ENCODE data around the gene MSL3B.

The MSL3B gene

DNA sequence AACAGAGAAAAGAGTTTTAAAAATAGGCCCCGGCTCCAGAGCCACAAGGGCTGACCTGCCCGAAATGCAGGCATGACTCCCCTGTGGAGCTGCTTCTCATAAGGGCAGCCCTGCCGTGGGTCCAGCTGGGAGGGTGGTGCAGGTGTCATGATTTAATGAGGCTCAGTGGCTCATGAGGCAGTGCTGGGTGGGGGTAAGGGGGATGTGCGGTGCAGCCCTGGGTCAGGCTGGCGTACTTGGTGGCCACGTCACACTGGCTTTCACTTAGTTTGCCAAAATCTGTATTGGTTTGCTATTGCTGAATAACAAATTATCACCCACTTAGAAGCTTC is 47.4 kb downstream of the MSL3B start:
- H3K4me3 ChIP-seq (ENCODE audit: low read depth, low read length) = no peak overlapping the region
- H3K36me3 ChIP-seq = no peaks in the 10 kb centered on the region
- DNase-seq = peak; percentile 5
- TF ChIP-seq, protein P1, sequence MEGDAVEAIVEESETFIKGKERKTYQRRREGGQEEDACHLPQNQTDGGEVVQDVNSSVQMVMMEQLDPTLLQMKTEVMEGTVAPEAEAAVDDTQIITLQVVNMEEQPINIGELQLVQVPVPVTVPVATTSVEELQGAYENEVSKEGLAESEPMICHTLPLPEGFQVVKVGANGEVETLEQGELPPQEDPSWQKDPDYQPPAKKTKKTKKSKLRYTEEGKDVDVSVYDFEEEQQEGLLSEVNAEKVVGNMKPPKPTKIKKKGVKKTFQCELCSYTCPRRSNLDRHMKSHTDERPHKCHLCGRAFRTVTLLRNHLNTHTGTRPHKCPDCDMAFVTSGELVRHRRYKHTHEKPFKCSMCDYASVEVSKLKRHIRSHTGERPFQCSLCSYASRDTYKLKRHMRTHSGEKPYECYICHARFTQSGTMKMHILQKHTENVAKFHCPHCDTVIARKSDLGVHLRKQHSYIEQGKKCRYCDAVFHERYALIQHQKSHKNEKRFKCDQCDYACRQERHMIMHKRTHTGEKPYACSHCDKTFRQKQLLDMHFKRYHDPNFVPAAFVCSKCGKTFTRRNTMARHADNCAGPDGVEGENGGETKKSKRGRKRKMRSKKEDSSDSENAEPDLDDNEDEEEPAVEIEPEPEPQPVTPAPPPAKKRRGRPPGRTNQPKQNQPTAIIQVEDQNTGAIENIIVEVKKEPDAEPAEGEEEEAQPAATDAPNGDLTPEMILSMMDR (IDR thresholded peaks at IDR 0.05; ENCODE audit: low read depth, low read length) = no peak
- no peaks in the 10 kb centered on the region for H3K9me3 ChIP-seq (ENCODE audit: severe bottlenecking)
- H3K27me3 ChIP-seq (ENCODE audit: insufficient read depth, low read depth, severe bottlenecking) = no peaks in the 10 kb centered on the region
- no peak overlapping the region for H3K27ac ChIP-seq

DNA sequence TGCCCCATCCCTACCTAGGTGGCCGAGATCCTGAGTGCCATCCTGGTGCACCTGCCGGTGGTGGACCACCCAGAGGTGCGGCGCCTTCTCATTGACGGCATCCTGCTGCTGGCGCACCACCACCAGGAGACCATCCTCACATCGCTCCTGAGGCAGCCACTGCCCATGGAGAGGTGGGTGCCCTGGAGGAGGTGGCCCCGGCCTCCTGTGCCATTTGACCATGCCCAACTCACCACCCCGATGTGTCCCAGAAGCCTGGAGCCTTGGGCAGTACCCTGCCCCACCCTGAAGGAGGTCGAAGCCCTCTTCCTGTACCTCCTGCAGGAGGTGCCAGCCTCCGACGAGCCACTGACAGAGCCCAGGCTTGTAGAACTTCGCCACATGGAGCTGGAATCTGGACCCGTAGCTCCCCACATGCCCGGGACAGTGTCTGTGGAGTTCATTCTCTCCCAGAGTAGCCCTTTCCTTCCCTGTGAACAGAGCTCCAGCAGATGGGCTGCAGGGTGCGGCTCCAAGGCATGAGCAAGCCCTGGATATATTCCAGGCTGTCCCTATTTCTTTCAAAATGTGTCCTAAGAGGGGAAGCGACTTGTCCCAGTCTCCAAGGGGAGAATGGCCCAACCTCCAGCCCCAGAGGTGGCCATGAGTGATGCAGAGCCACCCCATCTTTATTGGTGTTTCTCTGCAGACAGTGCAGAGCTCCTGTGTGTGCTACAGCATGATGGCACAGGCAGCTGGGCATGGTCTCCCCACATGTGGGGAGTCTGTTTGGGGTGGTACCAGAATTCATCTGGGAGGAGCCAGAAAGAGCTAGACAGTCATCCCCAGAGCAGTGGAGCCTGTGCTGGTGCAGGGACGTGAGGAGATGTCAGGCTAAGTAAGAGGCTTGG is 48.1 kb downstream of the MSL3B start:
- no peaks in the 10 kb centered on the region for H3K36me3 ChIP-seq
- H3K9me3 ChIP-seq (ENCODE audit: severe bottlenecking) = no peaks in the 10 kb centered on the region
- TF ChIP-seq, protein P1 (IDR thresholded peaks at IDR 0.05; ENCODE audit: low read depth, low read length) = no peak
- no peak overlapping the region for H3K4me3 ChIP-seq (ENCODE audit: low read depth, low read length)
- no peak overlapping the region for H3K27ac ChIP-seq
- no peaks in the 10 kb centered on the region for H3K27me3 ChIP-seq (ENCODE audit: insufficient read depth, low read depth, severe bottlenecking)
- peak; percentile 1 for DNase-seq

DNA sequence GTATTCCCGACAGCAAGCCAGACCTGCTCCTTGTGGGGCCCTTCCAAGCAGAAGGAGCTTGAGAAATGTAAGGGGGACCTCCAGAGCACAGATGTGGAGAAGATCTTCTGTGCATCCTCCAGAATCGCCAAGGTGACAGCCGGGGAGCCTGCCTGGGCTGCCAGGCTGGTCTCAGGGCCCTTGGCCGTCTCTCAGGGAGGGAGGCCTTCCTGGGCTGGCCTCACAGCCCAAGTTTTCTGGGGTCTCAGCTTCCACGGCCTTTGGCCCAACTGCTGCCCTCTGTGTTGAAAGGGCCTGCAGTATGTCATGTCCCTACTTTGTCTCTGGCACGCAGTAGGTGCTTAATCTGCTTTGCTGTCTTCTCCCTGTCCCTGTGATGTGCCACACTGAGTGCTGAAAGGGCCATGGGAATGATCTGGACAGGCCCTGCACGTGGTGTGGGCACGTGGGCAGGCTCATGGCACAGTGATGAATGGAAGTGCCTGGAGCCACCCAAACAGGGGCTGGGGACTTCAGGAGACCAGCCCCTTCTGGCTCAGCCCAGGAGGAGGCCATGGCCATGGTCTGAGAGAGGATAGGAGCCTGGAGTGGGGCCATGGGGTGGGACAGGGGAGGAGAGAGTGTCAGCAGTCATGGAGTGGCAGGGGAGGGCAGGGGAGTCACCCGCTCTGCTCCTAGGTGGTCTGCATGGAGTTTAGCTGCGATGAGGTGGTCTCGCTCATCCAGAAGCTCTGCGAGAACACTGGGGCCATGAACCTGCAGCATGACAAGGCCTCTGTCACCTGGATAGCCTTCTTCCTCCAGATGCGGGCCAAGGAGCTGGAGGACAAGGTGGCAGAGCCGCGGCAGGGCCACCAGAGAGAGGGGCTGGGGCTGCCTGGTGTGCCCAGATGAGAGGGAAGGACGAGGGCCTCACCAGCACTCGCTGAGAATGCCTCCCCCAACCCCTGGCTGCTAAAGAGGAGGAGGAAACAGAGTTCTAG is 49.3 kb downstream of the MSL3B start:
- H3K9me3 ChIP-seq (ENCODE audit: severe bottlenecking) = no peaks in the 10 kb centered on the region
- no peak overlapping the region for H3K27ac ChIP-seq
- H3K27me3 ChIP-seq (ENCODE audit: insufficient read depth, low read depth, severe bottlenecking) = no peaks in the 10 kb centered on the region
- H3K4me3 ChIP-seq (ENCODE audit: low read depth, low read length) = no peak overlapping the region
- TF ChIP-seq, protein P1 (IDR thresholded peaks at IDR 0.05; ENCODE audit: low read depth, low read length) = no peak
- H3K36me3 ChIP-seq = no peaks in the 10 kb centered on the region
- DNase-seq = peak; percentile 2

DNA sequence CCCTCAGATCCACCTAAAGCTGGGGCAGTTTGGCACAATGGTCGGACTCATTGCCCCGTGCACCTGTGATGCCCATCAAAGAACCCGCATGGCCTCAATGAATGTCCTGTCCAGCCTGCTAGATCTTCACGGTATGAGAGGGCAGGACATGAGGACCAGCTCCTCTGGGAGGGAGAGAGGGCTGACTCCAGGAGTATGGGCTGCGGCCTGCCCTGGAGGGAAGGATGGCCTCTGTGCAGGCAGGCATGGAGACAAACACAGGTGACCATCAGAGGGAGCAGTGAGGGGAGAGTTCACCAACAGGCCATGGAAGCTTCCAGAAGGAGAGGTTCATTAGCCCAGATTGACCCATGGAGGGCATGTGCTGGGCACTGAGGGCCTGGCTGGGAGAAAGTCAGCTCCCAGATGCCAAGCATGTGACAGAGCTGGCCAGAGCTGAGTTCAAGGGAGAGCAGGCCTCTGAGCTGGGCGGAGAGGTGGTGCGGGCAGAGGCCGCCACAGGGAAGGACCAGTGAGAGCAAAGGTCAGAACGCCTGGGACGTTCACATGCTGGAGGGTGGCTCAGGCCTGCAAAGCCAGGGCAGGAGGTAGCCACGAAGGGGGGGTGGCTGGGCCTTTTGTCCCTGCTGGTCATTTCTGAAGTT is 50.1 kb downstream of the MSL3B start:
- TF ChIP-seq, protein P1 (IDR thresholded peaks at IDR 0.05; ENCODE audit: low read depth, low read length) = no peak
- H3K27me3 ChIP-seq (ENCODE audit: insufficient read depth, low read depth, severe bottlenecking) = no peaks in the 10 kb centered on the region
- H3K4me3 ChIP-seq (ENCODE audit: low read depth, low read length) = no peak overlapping the region
- no peaks in the 10 kb centered on the region for H3K9me3 ChIP-seq (ENCODE audit: severe bottlenecking)
- H3K27ac ChIP-seq = no peak overlapping the region
- DNase-seq = peak; percentile 4
- H3K36me3 ChIP-seq = no peaks in the 10 kb centered on the region

DNA sequence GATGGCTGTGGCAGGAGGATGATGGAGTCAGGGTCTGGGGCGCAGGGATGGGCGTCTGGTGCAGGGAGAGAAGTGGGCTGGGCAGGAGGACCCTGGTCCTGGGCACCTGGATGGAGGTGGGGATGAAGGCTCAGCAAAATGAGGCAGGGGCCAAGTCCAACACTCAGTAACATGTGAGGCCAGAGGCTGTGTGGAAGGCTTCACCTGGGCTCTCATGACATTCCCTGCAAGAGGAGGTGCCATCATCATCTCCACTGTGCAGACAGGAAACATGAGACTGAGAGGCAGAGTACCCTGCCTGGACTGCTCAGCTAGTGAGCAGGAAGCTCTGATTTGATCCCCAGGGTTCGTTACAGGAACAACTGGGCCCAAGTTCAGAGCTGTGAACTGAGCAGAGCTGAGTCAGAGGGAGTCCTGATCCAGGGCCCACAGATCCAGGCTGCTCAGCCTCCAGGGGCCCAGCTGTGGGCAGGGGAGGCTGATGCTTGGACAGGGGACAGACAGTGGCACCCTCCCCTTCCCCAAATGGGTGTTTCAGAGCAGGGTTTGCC is 50.8 kb downstream of the MSL3B start:
- no peak for DNase-seq
- Histone ChIP-seq H3K36me3 (no peaks in the 10 kb centered on the region), H3K4me3 (ENCODE audit: low read depth, low read length) (no peak overlapping the region), H3K27ac (no peak overlapping the region), H3K27me3 (ENCODE audit: insufficient read depth, low read depth, severe bottlenecking) (no peaks in the 10 kb centered on the region), H3K9me3 (ENCODE audit: severe bottlenecking) (no peaks in the 10 kb centered on the region)
- TF ChIP-seq, protein P1 (IDR thresholded peaks at IDR 0.05; ENCODE audit: low read depth, low read length) = no peak
